HG02938 (cell line): ENCODE measurements around the gene KRT7.
A peak's percentile ranks its signal among the peaks of the same experiment; 100 is the strongest.
"Not testable (repeated sequence)": the region's sequence is repeated elsewhere in the genome, so short reads cannot be mapped to it uniquely, and the experiment has no call there.

Experiments
- ATAC-seq: cut with Tn5 transposase; IDR thresholded peaks from one replicate; pipeline ENCODE4 v1.9.1; 2021; ENCODE audit warnings: mild to moderate bottlenecking, moderate library complexity; ENCODE audit not compliant: unreplicated experiment

The KRT7 gene

DNA sequence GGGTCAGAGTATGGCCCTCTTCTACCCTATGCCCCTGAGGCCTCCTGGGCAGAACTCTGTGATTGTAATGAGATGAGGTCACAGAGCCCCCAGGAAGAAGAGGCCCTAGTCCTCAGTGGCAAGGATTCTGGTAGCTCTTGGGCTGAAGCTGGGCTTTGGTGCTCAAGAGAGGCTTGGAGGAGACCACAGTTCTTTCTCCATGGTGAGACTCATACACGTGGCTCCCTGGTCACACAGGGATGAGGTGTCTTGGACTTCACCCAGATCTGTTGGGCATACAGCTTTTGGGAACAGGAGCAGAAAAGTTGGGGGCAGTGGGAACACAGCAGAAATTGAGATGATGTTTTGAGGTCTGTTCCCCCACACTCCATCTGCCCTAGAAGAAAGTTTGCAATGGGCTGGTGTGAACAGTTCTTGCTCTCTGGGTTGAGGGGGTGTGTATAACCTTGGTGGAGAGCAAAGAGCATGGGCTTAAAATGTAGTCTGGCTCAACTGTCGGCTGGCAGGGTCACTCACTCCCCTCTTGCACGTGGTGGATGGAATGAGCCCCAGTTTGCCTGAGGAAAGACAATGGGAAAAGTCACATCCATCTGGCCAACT is 41.6 kb downstream of the KRT7 start, which contains the start of gene KRT86:
TSS of gene KRT86 (plus strand) at position 125 of the 600 bp plus-strand sequence. CDS start 27,272 bp downstream, outside the sequence.
- no peak for ATAC-seq

DNA sequence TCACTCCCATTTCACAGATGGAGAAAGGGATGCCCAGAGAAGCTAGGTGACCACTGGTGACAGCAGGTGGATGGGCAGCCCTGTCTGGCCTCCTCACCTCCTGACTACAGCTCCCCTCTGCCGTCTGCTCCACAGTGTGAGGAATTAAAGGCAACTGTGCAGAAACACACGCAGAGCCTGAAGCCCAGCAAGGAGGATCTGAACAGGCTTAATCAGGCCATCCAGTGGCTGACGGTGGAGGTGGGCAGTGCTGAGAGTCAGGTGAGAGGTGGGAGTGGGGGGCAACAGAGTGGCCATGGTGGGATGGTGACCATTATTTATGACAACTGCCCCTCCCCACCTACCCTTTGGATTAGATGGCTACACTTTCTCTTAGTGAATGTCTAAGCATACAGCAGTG is 42.6 kb downstream of the KRT7 start:
- ATAC-seq, result no peak

DNA sequence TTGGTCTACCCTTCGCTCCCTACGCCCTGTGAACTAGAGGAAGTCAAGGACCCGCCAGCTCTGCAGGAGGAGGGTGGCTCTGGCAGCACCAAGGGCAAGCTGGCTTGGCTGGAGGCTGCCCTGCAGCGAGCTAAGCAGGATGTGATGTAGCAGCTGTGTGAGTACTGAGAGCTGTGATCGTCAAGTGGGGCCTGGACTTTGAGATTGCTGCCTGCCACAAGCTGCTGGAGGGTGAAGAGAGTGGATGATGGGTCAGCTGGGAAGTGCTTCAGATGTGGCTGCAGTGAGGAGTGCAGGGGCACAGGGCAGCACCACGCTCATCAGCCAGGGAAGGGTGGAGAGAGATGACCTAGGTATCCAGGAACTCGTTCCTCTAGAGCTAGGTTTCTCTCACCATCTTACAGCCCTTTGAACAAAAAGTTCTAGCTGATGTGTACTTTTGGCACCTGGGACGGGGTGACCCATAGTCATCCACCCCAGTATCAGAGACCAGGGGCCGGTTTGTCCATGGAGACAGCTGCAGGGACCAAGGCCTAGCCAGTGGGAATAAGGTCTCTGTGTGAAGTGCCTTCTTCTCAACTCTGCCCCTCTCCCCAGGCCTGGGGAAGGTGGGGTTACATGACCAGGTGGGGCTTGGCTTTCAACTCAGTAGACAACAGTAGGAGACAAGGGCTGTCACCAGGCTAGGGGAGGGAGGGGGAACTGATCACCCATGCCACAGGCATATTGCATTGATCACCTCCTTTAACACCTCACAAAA is 44.6 kb downstream of the KRT7 start:
- no peak for ATAC-seq

DNA sequence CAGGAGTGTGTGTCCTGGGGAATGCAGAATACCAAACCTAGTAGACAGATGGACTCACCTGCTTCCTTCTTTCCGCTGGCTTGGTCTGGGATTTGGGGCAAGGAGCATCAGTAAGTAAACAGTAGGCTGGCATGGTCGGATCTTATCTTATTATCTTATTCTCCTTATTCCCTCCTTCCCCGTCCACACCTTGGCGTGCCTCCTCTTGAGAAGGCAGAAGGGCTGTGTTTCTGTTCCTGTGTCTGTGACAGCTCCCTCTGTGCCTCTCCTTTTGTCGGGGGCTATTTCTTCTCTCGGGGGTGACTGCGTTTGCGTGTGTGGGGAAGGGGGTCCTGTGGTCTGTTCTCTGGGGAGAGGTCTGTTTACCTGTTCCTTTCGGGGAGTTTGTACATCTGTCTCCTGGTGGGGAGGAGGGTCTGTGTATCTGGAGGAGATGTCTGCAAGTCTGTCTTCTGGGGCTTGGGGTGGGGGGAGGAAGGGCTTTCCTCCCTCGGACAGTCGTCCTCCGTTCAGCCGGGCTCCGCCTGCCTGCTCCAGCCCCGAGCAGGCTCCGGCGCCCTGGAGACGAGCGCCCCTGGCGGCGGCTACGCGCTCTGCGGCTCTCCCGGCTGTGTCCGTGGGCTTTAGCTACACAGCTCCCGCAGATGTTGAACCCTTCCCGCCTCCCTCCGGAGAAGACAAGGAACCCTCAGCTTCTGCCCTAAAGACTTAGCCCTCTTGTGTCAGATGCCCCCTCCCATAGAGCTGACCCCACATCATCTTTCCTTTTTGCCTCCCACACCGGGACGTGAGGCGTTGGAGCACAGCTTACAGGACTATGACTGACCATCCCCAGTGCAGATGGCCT is 45.8 kb downstream of the KRT7 start:
- no peak for ATAC-seq

GRCh38 chr12:52279422-52280318 is 46.6 kb downstream of the KRT7 start:
- ATAC-seq, result no peak

GRCh38 chr12:52280319-52280795 is 47.3 kb downstream of the KRT7 start:
- ATAC-seq, result no peak

- ATAC-seq, result no peak
Measured at GRCh38 chr12:52280796-52281560, 47.9 kb downstream of the KRT7 start.

DNA sequence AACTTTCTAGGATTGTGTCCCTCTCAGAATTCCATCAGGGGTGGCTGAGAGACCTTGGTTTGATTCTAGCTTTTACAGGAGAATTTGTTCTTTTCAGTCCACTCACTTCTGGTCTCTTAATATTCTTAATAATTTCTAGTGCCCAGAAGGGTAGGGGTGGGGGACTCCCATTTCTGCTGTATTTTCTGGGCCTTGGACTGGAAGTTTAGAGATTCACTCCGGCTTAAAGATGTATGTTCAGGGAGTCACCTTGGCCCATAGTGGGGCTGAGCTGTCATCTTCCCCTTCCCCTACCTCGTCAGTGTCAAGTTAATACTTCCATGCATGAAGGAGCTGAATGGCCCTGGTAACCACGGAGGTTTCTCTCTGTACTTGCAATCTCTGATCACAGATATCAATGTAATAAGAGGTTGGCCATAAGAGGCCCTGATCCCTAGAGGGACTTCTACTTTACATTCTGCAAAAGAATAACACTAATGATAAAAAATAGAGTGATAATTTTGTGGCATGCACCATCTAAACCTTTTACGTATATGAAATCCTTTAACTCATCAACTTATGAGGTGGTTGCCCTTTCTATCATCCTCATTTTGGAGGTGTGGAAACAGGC is 51.6 kb downstream of the KRT7 start:
- no peak for ATAC-seq

DNA sequence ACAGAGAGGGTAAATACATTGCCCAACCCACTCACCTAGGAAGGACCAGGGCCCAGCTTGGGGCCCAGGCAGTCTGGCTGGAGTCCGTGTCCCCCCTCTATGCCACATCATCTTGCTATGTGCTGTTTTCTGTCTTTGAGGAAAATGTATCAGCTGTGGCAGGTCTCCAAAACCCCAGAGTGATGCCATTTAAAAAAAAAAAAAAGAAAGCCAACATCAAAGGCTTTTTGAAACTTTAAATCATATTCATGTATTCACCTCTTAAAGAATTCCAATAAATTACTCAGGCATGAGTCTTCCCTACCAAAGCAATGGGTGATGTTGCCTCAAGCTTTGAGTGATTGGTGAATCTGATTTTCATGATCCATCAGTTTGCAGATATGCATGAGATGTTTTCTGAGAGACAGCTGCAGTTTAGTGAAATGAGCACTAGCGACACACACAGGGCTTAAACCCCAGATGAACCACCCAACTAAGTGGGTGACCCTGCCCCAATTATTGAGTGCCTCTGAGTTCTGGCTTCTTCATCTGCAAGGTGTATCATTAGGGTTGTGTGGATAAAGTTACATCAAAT is 52.2 kb downstream of the KRT7 start:
- ATAC-seq, result no peak

DNA sequence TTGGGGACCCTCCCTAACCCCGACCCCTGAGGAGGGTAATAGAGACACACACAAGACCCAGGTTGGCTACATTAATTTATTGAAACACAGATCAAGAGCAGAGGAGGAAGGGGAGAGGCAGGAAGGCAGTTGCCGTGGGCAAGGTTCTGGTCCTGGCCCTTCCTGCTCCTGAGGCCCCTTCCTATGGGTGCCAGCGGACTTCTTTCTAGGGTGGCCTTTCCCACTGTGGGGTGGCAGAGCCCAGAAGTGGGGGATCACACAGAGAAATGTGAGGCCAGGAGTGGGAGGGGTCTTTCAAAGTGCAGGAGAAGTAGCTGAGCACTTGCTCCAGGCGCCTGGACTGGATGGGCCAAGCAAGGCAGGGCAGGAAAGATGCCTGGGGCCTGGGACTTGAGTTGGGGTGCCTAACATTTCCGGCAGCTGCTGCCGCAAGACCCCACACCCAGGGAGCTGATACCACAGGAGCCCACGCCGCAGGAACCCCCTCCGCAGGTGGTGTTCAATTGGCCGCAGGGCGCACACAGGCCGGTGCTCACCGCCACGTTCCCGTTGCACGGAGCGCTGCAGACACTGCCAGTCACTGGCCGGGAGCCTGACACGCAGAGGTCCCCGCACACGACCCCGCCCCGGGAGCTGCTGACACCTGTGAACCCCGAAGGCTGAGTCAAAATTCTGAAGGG is 52.9 kb downstream of the KRT7 start:
- ATAC-seq, result no peak

GRCh38 chr12:52286857-52287785 is 54.1 kb downstream of the KRT7 start:
- ATAC-seq, result not testable (repeated sequence)

DNA sequence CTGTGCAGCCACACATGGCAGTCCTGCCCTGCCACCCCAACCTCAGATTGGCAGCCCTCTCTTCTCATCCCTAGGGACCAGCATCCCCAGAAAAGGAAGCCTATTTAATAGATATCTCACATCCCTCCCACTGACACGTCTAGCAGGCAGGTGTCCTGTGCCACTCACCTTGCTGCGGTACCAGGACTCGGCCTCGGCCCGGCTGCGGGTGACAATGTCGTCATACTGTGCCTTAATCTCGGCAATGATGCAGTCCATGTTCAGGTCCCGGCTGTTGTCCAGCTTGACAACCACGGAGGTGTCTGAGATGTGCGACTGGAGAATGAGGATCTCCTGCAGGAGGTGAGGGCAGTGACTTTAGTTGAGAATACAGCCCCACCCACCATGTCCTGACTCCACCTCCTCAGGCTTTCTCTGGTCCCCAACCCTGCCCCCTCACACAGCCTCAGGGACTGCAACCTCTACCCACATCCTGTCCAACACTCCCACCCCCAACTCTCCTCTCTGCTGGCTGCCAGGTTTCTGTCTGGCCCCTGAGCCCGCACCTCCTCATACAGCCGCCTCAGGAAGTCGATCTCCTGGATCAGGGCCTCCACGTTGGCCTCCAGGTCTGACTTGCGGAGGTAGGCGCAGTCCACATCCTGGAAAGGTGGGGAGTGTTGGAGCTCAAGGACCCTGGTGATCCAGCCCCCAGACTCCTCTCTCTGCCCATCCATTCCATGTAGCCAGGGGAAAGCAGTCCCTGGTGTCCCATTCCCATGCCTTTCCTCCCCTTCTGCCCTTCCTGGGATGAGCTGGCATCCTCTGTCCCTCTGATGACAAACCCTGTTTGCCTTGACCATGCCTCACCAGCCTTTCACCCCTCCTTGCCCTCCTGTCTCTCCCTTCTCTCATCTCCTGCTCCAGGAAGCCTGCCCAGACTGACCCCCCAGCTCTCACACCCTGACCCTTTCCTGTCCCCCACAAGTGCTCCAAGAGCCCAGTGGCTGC is 55.1 kb downstream of the KRT7 start:
- ATAC-seq, result peak; percentile 81

DNA sequence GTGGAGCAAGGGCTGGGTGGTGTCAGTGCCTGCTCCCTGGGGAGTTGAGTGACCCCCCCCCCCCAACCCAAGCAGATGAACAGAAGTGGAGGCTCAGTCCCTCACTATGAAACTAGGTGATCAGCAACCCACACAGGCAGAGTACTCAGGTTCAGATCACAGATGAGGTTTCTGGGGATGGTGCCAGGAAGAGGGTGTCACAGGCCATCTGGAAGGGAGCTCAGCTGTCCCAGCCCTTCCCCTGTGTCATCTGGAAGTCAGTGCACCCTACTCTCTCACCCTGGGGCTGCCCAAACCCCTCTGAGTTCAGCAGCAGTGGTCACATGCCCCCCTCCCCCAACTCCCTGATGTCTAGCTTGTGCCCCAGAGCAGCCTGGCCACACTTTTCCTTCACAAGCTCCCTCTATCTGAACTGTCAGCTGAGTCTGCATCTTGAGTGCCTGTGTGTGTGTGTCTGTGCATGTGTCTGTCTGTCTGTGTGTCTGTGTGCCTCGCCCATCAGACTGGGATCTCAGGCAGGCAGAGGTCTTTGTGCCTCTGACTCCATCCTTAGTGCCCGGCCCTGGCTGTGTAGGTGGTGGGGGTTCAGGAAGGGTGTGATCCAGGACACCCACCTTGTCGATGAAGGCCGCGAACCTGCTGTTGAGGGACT is 57.6 kb downstream of the KRT7 start:
- ATAC-seq, result not testable (repeated sequence)

- ATAC-seq, result no peak
Measured at GRCh38 chr12:52291267-52291935, 58.4 kb downstream of the KRT7 start, which contains the start of gene KRT81. KRT81 (minus strand) TSS chr12:52291534; CDS start chr12:52291465, 69 bp downstream.

DNA sequence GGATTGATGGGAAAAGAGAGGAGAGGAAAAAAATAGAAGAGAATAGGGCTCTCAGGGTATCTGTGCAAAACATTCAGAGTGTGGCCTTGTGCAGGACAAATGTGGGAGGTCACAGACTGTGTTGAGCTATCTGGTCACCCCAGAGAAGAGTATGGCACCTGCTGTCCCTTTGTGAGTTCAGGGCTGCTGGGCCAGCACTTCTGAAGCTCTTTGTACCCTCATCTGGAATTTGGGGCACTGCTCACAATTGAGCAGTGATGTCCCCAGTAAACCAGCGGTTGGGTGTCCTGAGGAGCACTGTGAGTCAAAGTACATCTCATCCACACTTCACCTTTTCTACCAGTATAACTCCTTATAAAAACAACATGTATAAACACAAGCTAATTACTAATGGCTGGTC is 60.9 kb downstream of the KRT7 start:
- no peak for ATAC-seq
